Measurements from ENCODE around the gene AKAP5. TPM values are rescaled to one million over a fixed set of nuclear protein-coding genes. Genes with fewer than 3 reads are reported as not detected.

AKAP5 gene
- polyA plus RNA-seq, 3 donors = not detected

- intact Hi-C loops (cut with micrococcal nuclease) = no loop called here
- no peaks in the 10 kb centered on the region for H3K9me3 Mint-ChIP-seq
- H3K4me1 ChIP-seq (ENCODE audit: control insufficient read depth in 1 of 2, insufficient read depth in 2 of 2, low read length in 2 of 2) = no peaks in the 10 kb centered on the region
- no peak overlapping the region for H3K4me3 ChIP-seq (replicated peaks in 1 of 3; ENCODE audit: low read depth in 2 of 3, low read length in 3 of 3)
- no peaks in the 10 kb centered on the region for H3K27me3 ChIP-seq (ENCODE audit: control insufficient read depth in 2 of 2, insufficient read depth in 2 of 2, low read length in 2 of 2)
- H3K9me3 ChIP-seq (replicated peaks in 1 of 2; ENCODE audit: control insufficient read depth in 1 of 2, insufficient read depth in 1 of 2, low read length in 2 of 2) = no peaks in the 10 kb centered on the region
- H3K27ac ChIP-seq (ENCODE audit: low read depth in 1 of 2, low read length in 2 of 2) = no peak overlapping the region
- H3K36me3 ChIP-seq (replicated peaks in 1 of 2; ENCODE audit: control insufficient read depth in 1 of 2, insufficient read depth in 2 of 2, low read length in 2 of 2) = peaks cover 28 to 82% of the 10 kb centered on the region in 2 donors
- WGBS (ENCODE audit: insufficient coverage) = 70% methylated on average over 9 of the region's 11 CpGs
- no peaks in the 10 kb centered on the region for H3K27me3 Mint-ChIP-seq (ENCODE audit: low read depth in 3 of 3)
- no peaks in the 10 kb centered on the region for H3K79me2 ChIP-seq (ENCODE audit: insufficient read depth, low read length)
- no peak overlapping the region for H3K4me2 ChIP-seq (replicated peaks; ENCODE audit: extremely low read depth, low read length, poor library complexity, severe bottlenecking)
- no peak for DNase-seq
- no peaks in the 10 kb centered on the region for H4K20me1 ChIP-seq (ENCODE audit: insufficient read depth, low read length)
- TF ChIP-seq CTCF (IDR thresholded peaks at IDR 0.05) = no peak
- H3K4me1 Mint-ChIP-seq = no peaks in the 10 kb centered on the region
- H2AFZ ChIP-seq (ENCODE audit: insufficient read depth, low read depth, low read length, poor library complexity, severe bottlenecking) = no peak overlapping the region
- H3K36me3 Mint-ChIP-seq = peaks cover 46 to 56% of the 10 kb centered on the region in 2 donors
- no peak overlapping the region for H3K4me3 Mint-ChIP-seq
- peak overlapping the region in 1 of 7 donors; percentile 6 for H3K27ac Mint-ChIP-seq
- H3K9ac ChIP-seq (ENCODE audit: insufficient read depth, low read length, poor library complexity, severe bottlenecking) = no peak overlapping the region
Observed at GRCh38 chr14:64444140-64444539, 21.2 kb upstream of the AKAP5 start.

GRCh38 chr14:64444984-64445845 lies 20.1 kb upstream of the AKAP5 start:
- H3K4me2 ChIP-seq (replicated peaks; ENCODE audit: extremely low read depth, low read length, poor library complexity, severe bottlenecking) = no peak overlapping the region
- no peaks in the 10 kb centered on the region for H3K79me2 ChIP-seq (ENCODE audit: insufficient read depth, low read length)
- no peak overlapping the region for H3K4me3 ChIP-seq (replicated peaks in 1 of 3; ENCODE audit: low read depth in 2 of 3, low read length in 3 of 3)
- H3K36me3 ChIP-seq (replicated peaks in 1 of 2; ENCODE audit: control insufficient read depth in 1 of 2, insufficient read depth in 2 of 2, low read length in 2 of 2) = peaks cover 32 to 84% of the 10 kb centered on the region in 2 donors
- DNase-seq = no peak
- H3K9me3 Mint-ChIP-seq = no peaks in the 10 kb centered on the region
- H3K9me3 ChIP-seq (replicated peaks in 1 of 2; ENCODE audit: control insufficient read depth in 1 of 2, insufficient read depth in 1 of 2, low read length in 2 of 2) = no peaks in the 10 kb centered on the region
- no peak overlapping the region for H3K4me3 Mint-ChIP-seq
- intact Hi-C loops (cut with micrococcal nuclease) = no loop called here
- H3K4me1 ChIP-seq (ENCODE audit: control insufficient read depth in 1 of 2, insufficient read depth in 2 of 2, low read length in 2 of 2) = no peaks in the 10 kb centered on the region
- H3K4me1 Mint-ChIP-seq = no peaks in the 10 kb centered on the region
- TF ChIP-seq CTCF (IDR thresholded peaks at IDR 0.05) = no peak
- H3K27ac Mint-ChIP-seq = peak overlapping the region in 1 of 7 donors; percentile 72
- peaks cover 51 to 61% of the 10 kb centered on the region in 2 donors for H3K36me3 Mint-ChIP-seq
- H4K20me1 ChIP-seq (ENCODE audit: insufficient read depth, low read length) = no peaks in the 10 kb centered on the region
- H3K27me3 Mint-ChIP-seq (ENCODE audit: low read depth in 3 of 3) = no peaks in the 10 kb centered on the region
- no peaks in the 10 kb centered on the region for H3K27me3 ChIP-seq (ENCODE audit: control insufficient read depth in 2 of 2, insufficient read depth in 2 of 2, low read length in 2 of 2)
- no peak overlapping the region for H3K9ac ChIP-seq (ENCODE audit: insufficient read depth, low read length, poor library complexity, severe bottlenecking)
- no peak overlapping the region for H2AFZ ChIP-seq (ENCODE audit: insufficient read depth, low read depth, low read length, poor library complexity, severe bottlenecking)
- WGBS (ENCODE audit: insufficient coverage) = no CpG with 5 or more reads among the region's 7 CpGs
- H3K27ac ChIP-seq (ENCODE audit: low read depth in 1 of 2, low read length in 2 of 2) = no peak overlapping the region
